Liver (tissue), 9 donors: ENCODE results near the gene CSAD. TPM values are rescaled to one million over a fixed set of nuclear protein-coding genes. Genes with fewer than 3 reads are reported as not detected.
"Not testable (repeated sequence)": the region's sequence is repeated elsewhere in the genome, so short reads cannot be mapped to it uniquely, and the experiment has no call there.

Source experiments
- DNase-seq: peaks from one replicate; pipeline ENCODE4 v3.0.0-alpha.2; 2017; ENCODE audit warnings: low spot score
- H3K27ac ChIP-seq, 2 donors: one replicate each; pipeline ENCODE4 v1.7.0; 2013; ENCODE audit warnings: inconsistent platforms in 2 of 2, low read length in 2 of 2, control low read depth in 1 of 2, low read depth in 1 of 2, mild to moderate bottlenecking in 1 of 2
- H3K27me3 ChIP-seq, 4 donors: one replicate each; pipeline versions ENCODE4 v1.6.1 to v1.7.0; 2013; ENCODE audit warnings: low read length in 3 of 4, inconsistent platforms in 1 of 4, mild to moderate bottlenecking in 1 of 4, moderate library complexity in 1 of 4; ENCODE audit not compliant: control insufficient read depth in 4 of 4, insufficient read depth in 4 of 4
- H3K36me3 ChIP-seq, 4 donors: one replicate each; pipeline versions ENCODE4 v1.6.1 to v1.7.0; 2013; ENCODE audit warnings: low read length in 3 of 4, mild to moderate bottlenecking in 3 of 4, low read depth in 1 of 4, moderate library complexity in 1 of 4; ENCODE audit not compliant: control insufficient read depth in 4 of 4, insufficient read depth in 3 of 4
- H3K4me1 ChIP-seq, 4 donors: one replicate each; pipeline versions ENCODE4 v1.6.1 to v1.7.0; 2013; ENCODE audit warnings: low read length in 3 of 4, mild to moderate bottlenecking in 3 of 4, moderate library complexity in 1 of 4; ENCODE audit not compliant: control insufficient read depth in 4 of 4, insufficient read depth in 4 of 4
- H3K4me3 ChIP-seq, 3 donors: one replicate each; pipeline versions ENCODE4 v1.6.1 to v1.7.0; 2013; ENCODE audit warnings: low read length in 3 of 3, control low read depth in 1 of 3, low read depth in 1 of 3, mild to moderate bottlenecking in 1 of 3
- H3K9ac ChIP-seq, 2 donors: one replicate each; pipeline ENCODE4 v1.7.0; 2013; ENCODE audit warnings: low read length in 2 of 2, mild to moderate bottlenecking in 2 of 2, moderate library complexity in 2 of 2, control low read depth in 1 of 2, low read depth in 1 of 2
- H3K9me3 ChIP-seq, 4 donors: one replicate each; pipeline versions ENCODE4 v1.6.1 to v1.7.0; 2013; ENCODE audit warnings: low read length in 3 of 4; ENCODE audit not compliant: control insufficient read depth in 4 of 4
- CTCF ChIP-seq: fragments of 150-350 bp; IDR thresholded peaks from 2 replicates; pipeline ENCODE4 v1.5.1; 2017; ENCODE audit warnings: improper control_type of control experiment, low read depth, low read length; ENCODE audit not compliant: missing input control
- EGR1 ChIP-seq, 2 donors: IDR thresholded peaks; 2 replicates each; pipeline ENCODE4 v1.6.1; 2016 to 2018; ENCODE audit warnings: antibody characterized with exemption in 2 of 2, low read depth in 2 of 2
- FOXA1 ChIP-seq: IDR thresholded peaks from 2 replicates; pipeline ENCODE4 v1.6.1; 2016; ENCODE audit warnings: antibody characterized with exemption
- FOXA2 ChIP-seq: IDR thresholded peaks from 2 replicates; pipeline ENCODE4 v1.6.1; 2016; ENCODE audit warnings: antibody characterized with exemption
- GABPA ChIP-seq, 2 donors: IDR thresholded peaks in 1 of 2; conservative IDR thresholded peaks in 1 of 2; 2 replicates each; pipeline ENCODE4 v1.6.1; 2016; ENCODE audit warnings: antibody characterized with exemption in 2 of 2, mild to moderate bottlenecking in 1 of 2, moderate library complexity in 1 of 2
- HNF4A ChIP-seq, 2 donors: conservative IDR thresholded peaks; 2 replicates each; pipeline ENCODE4 v1.6.1; 2016; ENCODE audit warnings: antibody characterized with exemption in 2 of 2, mild to moderate bottlenecking in 2 of 2
- JUND ChIP-seq, 2 donors: IDR thresholded peaks; 2 replicates each; pipeline ENCODE4 v1.6.1; 2016; ENCODE audit warnings: antibody characterized with exemption in 2 of 2
- NR2F2 ChIP-seq: IDR thresholded peaks from 2 replicates; pipeline ENCODE4 v1.6.1; 2016; ENCODE audit warnings: antibody characterized with exemption
- REST ChIP-seq: IDR thresholded peaks from 2 replicates; pipeline ENCODE4 v1.6.1; 2016; ENCODE audit warnings: antibody characterized with exemption, mild to moderate bottlenecking
- RXRA ChIP-seq, 2 donors: IDR thresholded peaks; 2 replicates each; pipeline ENCODE4 v1.6.1; 2017 to 2018; ENCODE audit warnings: antibody characterized with exemption in 2 of 2, mild to moderate bottlenecking in 1 of 2
- SP1 ChIP-seq: IDR thresholded peaks from 2 replicates; pipeline ENCODE4 v1.6.1; 2018; ENCODE audit warnings: antibody characterized with exemption, mild to moderate bottlenecking
- YY1 ChIP-seq: IDR thresholded peaks from 2 replicates; pipeline ENCODE4 v1.6.1; 2016; ENCODE audit warnings: antibody characterized with exemption, mild to moderate bottlenecking
- WGBS: extraction: QIAGEN DNeasy Blood & Tissue Kit; methylation state at CpG from one replicate; pipeline ENCODE4 v1.1.7; 2013; 5-methylcytosine and 5-hydroxymethylcytosine counted together
- polyA plus RNA-seq, 2 donors: library from polyadenylated mRNA; stranded (reverse) in 1 of 2; unstranded in 1 of 2; fragments of 200-250 nt in 1 of 2; fragments of >200 nt in 1 of 2; fragmentation: Nextera tagmentation in 1 of 2; extraction: Ambion mirVana in 1 of 2; gene quantifications; one replicate each; pipeline versions ENCODE4 v1.2.1 to v1.2.3, GENCODE V29; 2013 to 2015
- total RNA-seq, 2 donors: library from RNA; depleted of rRNA; stranded (reverse); fragments of >200 nt; gene quantifications; one replicate each; pipeline ENCODE4 v1.2.3, GENCODE V29; 2014
- TF ChIP-seq, protein P1 (sequence below): IDR thresholded peaks from 2 replicates; pipeline ENCODE4 v1.6.1; 2016; ENCODE audit warnings: antibody characterized with exemption
- TF ChIP-seq, protein P2 (sequence below): IDR thresholded peaks from 2 replicates; pipeline ENCODE4 v1.6.1; 2016; ENCODE audit warnings: antibody characterized with exemption
- donor health status: healthy.
- donor health status: healthy.
- donor health status: healthy.
- donor health status: healthy.
- donor health status: healthy.

The CSAD gene
- total and polyA plus RNA-seq, 4 donors = 4.4 to 41.5 (median 35.1) TPM

- H3K27me3 ChIP-seq = no peaks in the 10 kb centered on the region
- TF ChIP-seq FOXA2 = no peak
- TF ChIP-seq, protein P1, sequence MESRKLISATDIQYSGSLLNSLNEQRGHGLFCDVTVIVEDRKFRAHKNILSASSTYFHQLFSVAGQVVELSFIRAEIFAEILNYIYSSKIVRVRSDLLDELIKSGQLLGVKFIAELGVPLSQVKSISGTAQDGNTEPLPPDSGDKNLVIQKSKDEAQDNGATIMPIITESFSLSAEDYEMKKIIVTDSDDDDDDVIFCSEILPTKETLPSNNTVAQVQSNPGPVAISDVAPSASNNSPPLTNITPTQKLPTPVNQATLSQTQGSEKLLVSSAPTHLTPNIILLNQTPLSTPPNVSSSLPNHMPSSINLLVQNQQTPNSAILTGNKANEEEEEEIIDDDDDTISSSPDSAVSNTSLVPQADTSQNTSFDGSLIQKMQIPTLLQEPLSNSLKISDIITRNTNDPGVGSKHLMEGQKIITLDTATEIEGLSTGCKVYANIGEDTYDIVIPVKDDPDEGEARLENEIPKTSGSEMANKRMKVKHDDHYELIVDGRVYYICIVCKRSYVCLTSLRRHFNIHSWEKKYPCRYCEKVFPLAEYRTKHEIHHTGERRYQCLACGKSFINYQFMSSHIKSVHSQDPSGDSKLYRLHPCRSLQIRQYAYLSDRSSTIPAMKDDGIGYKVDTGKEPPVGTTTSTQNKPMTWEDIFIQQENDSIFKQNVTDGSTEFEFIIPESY = no peak
- no peak for TF ChIP-seq JUND (IDR thresholded peaks at IDR 0.05)
- TF ChIP-seq EGR1 (IDR thresholded peaks at IDR 0.05; ENCODE audit: low read depth in 2 of 2) = no peak
- TF ChIP-seq NR2F2 = no peak
- TF ChIP-seq FOXA1 = no peak
- TF ChIP-seq HNF4A (conservative IDR thresholded peaks at IDR 0.05) = no peak
- TF ChIP-seq RXRA (IDR thresholded peaks at IDR 0.05) = no peak
- TF ChIP-seq, protein P2, sequence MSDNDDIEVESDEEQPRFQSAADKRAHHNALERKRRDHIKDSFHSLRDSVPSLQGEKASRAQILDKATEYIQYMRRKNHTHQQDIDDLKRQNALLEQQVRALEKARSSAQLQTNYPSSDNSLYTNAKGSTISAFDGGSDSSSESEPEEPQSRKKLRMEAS = no peak
- no peak for TF ChIP-seq YY1
- TF ChIP-seq REST = no peak
- TF ChIP-seq SP1 = no peak
- no peak for TF ChIP-seq GABPA (IDR thresholded peaks at IDR 0.05 in 1 of 2, conservative IDR thresholded peaks at IDR 0.05 in 1 of 2)
- TF ChIP-seq CTCF = no peak
- no peak for DNase-seq
- no peaks in the 10 kb centered on the region for H3K9me3 ChIP-seq
- peaks cover 17 to 45% (median 35%) of the 10 kb centered on the region in 4 donors for H3K4me1 ChIP-seq
- no peak overlapping the region for H3K9ac ChIP-seq
- H3K4me3 ChIP-seq = no peak overlapping the region
- no peak overlapping the region for H3K27ac ChIP-seq
- peaks cover 0 to 9% (median 0%) of the 10 kb centered on the region in 4 donors for H3K36me3 ChIP-seq
These were observed 13.9 kb downstream of the CSAD start for GRCh38 chr12:53166837-53167236.

GRCh38 chr12:53163008-53163407 lies 17.7 kb downstream of the CSAD start:
- WGBS = 96% methylated on average over 2 of the region's 2 CpGs
- not testable (repeated sequence) for H3K4me3 ChIP-seq, H3K36me3 ChIP-seq, H3K27me3 ChIP-seq, H3K9ac ChIP-seq, DNase-seq, H3K9me3 ChIP-seq, H3K27ac ChIP-seq
- peaks cover 12 to 63% (median 53%) of the 10 kb centered on the region in 4 donors for H3K4me1 ChIP-seq
